GM12878 (cell line): Measurements from ENCODE around the gene ZNF526. TPM values are rescaled to one million over a fixed set of nuclear protein-coding genes. Genes with fewer than 3 reads are reported as not detected.
A peak's percentile ranks its signal among the peaks of the same experiment; 100 is the strongest.

Source experiments
- ATAC-seq: fragments of 200-7000 bp; cut with Tn5 transposase; 3 replicates; pipeline ENCODE4 v1.9.1; 2020; ENCODE audit warnings: mild to moderate bottlenecking, moderate library complexity
- BruUV-seq: library from RNA; stranded (reverse); fragments of 400-500 nt; replicated peaks from 2 replicates; lab custom pipeline; 2021; lab: Mats Ljungman, UMichigan
- CTCF ChIA-PET: fragments of 300-600 bp; sonication (Branson Sonifier 250); formaldehyde crosslinking; extraction: SDS; loops from one replicate; lab custom pipeline; 2021; ENCODE audit warnings: inconsistent platforms; lab: Yijun Ruan, JAX
- POLR2A ChIA-PET: fragments of 350-600 bp; formaldehyde crosslinking; extraction: SDS; loops from one replicate; lab custom pipeline; 2021; ENCODE audit warnings: inconsistent platforms; lab: Charles Lee
- RAD21 ChIA-PET: fragments of 300-600 bp; sonication (Branson Sonifier 250); formaldehyde crosslinking; loops from one replicate; lab custom pipeline; 2023; ENCODE audit warnings: antibody characterized with exemption; ENCODE audit not compliant: unreplicated experiment; lab: Charles Lee
- SMC1A ChIA-PET: fragments of 300-600 bp; sonication (Branson Sonifier 250); formaldehyde crosslinking; loops from one replicate; lab custom pipeline; 2023; ENCODE audit not compliant: unreplicated experiment, uncharacterized antibody; lab: Charles Lee
- DNase-seq: peaks from one replicate; pipeline ENCODE4 v3.0.0-alpha.2; 2011; ENCODE audit warnings: low read depth, low spot score
- FAIRE-seq: peaks from 3 replicates; lab custom pipeline; 2011; peaks lifted over from hg19 to GRCh38; lab: Jason Lieb, UNC
- H2AFZ ChIP-seq: 2 replicates; pipeline ENCODE4 v1.6.0; 2011; ENCODE audit warnings: low read depth, low read length, control low read depth; ENCODE audit not compliant: control insufficient read depth
- H3K27ac ChIP-seq: 2 replicates; pipeline ENCODE4 v1.5.1; 2011; ENCODE audit warnings: control low read depth; ENCODE audit not compliant: control insufficient read depth, insufficient read depth
- H3K27me3 ChIP-seq, 2 experiments: replicated peaks in 1 of 2; 2 replicates each; pipeline versions ENCODE4 v1.6.0 to v1.6.1; 2011; ENCODE audit warnings: low read length in 1 of 2; ENCODE audit not compliant: control insufficient read depth in 2 of 2, insufficient read depth in 2 of 2
- H3K36me3 ChIP-seq, 2 experiments: 2 replicates each; pipeline ENCODE4 v1.5.1; 2011; ENCODE audit warnings: low read length in 1 of 2; ENCODE audit not compliant: control insufficient read depth in 2 of 2, insufficient read depth in 2 of 2
- H3K4me1 ChIP-seq: 2 replicates; pipeline ENCODE4 v1.6.1; 2011; ENCODE audit warnings: mild to moderate bottlenecking, low read length, moderate library complexity, mixed read lengths; ENCODE audit not compliant: control insufficient read depth, insufficient read depth
- H3K4me2 ChIP-seq: 2 replicates; pipeline ENCODE4 v1.6.0; 2011; ENCODE audit warnings: control low read depth; ENCODE audit not compliant: control insufficient read depth, insufficient read depth
- H3K4me3 ChIP-seq: fragments of 200-600 bp; sonication (generic); 2 replicates; pipeline ENCODE4 v1.5.1; 2016
- H3K79me2 ChIP-seq: 2 replicates; pipeline ENCODE4 v1.6.0; 2011; ENCODE audit warnings: low read length; ENCODE audit not compliant: control insufficient read depth, insufficient read depth
- H3K9ac ChIP-seq: 2 replicates; pipeline ENCODE4 v1.8.0; 2011; ENCODE audit warnings: low read length, control low read depth, mixed read lengths; ENCODE audit not compliant: control insufficient read depth, insufficient read depth
- H3K9me3 ChIP-seq: replicated peaks from 3 replicates; pipeline ENCODE4 v1.5.1; 2011; ENCODE audit warnings: mild to moderate bottlenecking, low read length; ENCODE audit not compliant: control insufficient read depth, insufficient read depth
- H4K20me1 ChIP-seq: 2 replicates; pipeline ENCODE4 v1.6.0; 2011; ENCODE audit not compliant: control insufficient read depth, insufficient read depth
- CHD1 ChIP-seq: IDR thresholded peaks from 2 replicates; pipeline ENCODE4 v1.6.1; 2012; ENCODE audit warnings: low read depth, low read length, improper control_type of control experiment
- CREB1 ChIP-seq: IDR thresholded peaks from 2 replicates; pipeline ENCODE4 v1.6.1; 2012; ENCODE audit warnings: low read depth, mild to moderate bottlenecking, inconsistent platforms
- DPF2 ChIP-seq: fragments of 450-650 bp; IDR thresholded peaks from 2 replicates; pipeline ENCODE4 v1.6.1; 2017; ENCODE audit warnings: mild to moderate bottlenecking
- EED ChIP-seq: sonication (generic); IDR thresholded peaks from 2 replicates; pipeline ENCODE4 v1.6.1; 2016; ENCODE audit warnings: antibody characterized with exemption, low read depth
- EGR1 ChIP-seq, 2 experiments: IDR thresholded peaks; 1 replicate in 1 of 2; 2 replicates in 1 of 2; pipeline ENCODE4 v1.6.1; 2011 to 2012; ENCODE audit warnings: low read depth in 2 of 2, low read length in 2 of 2, borderline replicate concordance in 1 of 2, mild to moderate bottlenecking in 1 of 2, moderate library complexity in 1 of 2
- GATAD2B ChIP-seq: fragments of 450-650 bp; conservative IDR thresholded peaks from 2 replicates; pipeline ENCODE4 v1.6.1; 2017; ENCODE audit warnings: low read depth, mild to moderate bottlenecking, moderate library complexity
- LARP7 ChIP-seq: fragments of 450-650 bp; IDR thresholded peaks from 2 replicates; pipeline ENCODE4 v1.6.1; 2017; ENCODE audit warnings: mild to moderate bottlenecking
- MEF2A ChIP-seq: IDR thresholded peaks from 2 replicates; pipeline ENCODE4 v1.6.1; 2011; ENCODE audit warnings: low read depth, mild to moderate bottlenecking, low read length, moderate library complexity; ENCODE audit not compliant: insufficient read depth
- NR2C2 ChIP-seq: IDR thresholded peaks from 2 replicates; pipeline ENCODE4 v1.6.1; 2011; ENCODE audit warnings: borderline replicate concordance, low read depth; ENCODE audit not compliant: control insufficient read depth, insufficient read length
- POLR2AphosphoS2 ChIP-seq: IDR thresholded peaks from 2 replicates; pipeline ENCODE4 v1.6.1; 2011; ENCODE audit warnings: low read depth, mild to moderate bottlenecking, low read length, improper control_type of control experiment, moderate library complexity
- POLR2AphosphoS5 ChIP-seq: IDR thresholded peaks from 2 replicates; pipeline ENCODE4 v1.6.1; 2011; ENCODE audit warnings: mild to moderate bottlenecking, low read length, inconsistent platforms
- SMAD5 ChIP-seq: IDR thresholded peaks from 2 replicates; pipeline ENCODE4 v1.6.1; 2016; ENCODE audit warnings: antibody characterized with exemption, low read depth
- SMARCA5 ChIP-seq: fragments of 450-650 bp; IDR thresholded peaks from 2 replicates; pipeline ENCODE4 v1.6.1; 2017; ENCODE audit warnings: mild to moderate bottlenecking
- SPI1 ChIP-seq: IDR thresholded peaks from 2 replicates; pipeline ENCODE4 v1.6.1; 2011; ENCODE audit warnings: low read depth, mild to moderate bottlenecking, low read length, moderate library complexity, borderline replicate concordance; ENCODE audit not compliant: insufficient read depth
- TARDBP ChIP-seq: IDR thresholded peaks from 2 replicates; pipeline ENCODE4 v1.6.1; 2016; ENCODE audit warnings: borderline replicate concordance
- ZSCAN29 ChIP-seq: fragments of 450-650 bp; IDR thresholded peaks from 2 replicates; pipeline ENCODE4 v1.6.1; 2017; ENCODE audit warnings: mild to moderate bottlenecking, moderate library complexity
- WGBS: methylation state at CpG from one replicate; pipeline ENCODE4 v1.1.6; 2016; ENCODE audit warnings: low lambda C conversion rate; ENCODE audit not compliant: insufficient replicate concordance, insufficient coverage; ENCODE audit errors: missing lambda C conversion rate; 5-methylcytosine and 5-hydroxymethylcytosine counted together
- in situ Hi-C: fragments of 300-500 bp; cut with MboI; formaldehyde crosslinking; loops from 9 replicates; pipeline ENCODE4 v1.14.3; 2018; ENCODE audit warnings: mixed read lengths
- intact Hi-C: fragments of 100-400 bp; cut with micrococcal nuclease; formaldehyde crosslinking; loops from one replicate; pipeline ENCODE4 v1.14.2; 2022; ENCODE audit not compliant: unreplicated experiment
- polyA plus RNA-seq, 11 experiments: library from polyadenylated mRNA; depleted of rRNA in 4 of 11; unstranded in 6 of 11; stranded (reverse) in 5 of 11; fragments of >200 nt; fragmentation: Nextera tagmentation in 4 of 11; fragmentation: Illumina TruSeq in 1 of 11; extraction: Ambion mirVana in 4 of 11; extraction: Trizol in 1 of 11; gene quantifications; 1 replicate in 1 of 11; 2 replicates in 10 of 11; pipeline versions ENCODE4 v1.2.1 to v1.2.3, GENCODE V29; 2011 to 2016; ENCODE audit warnings: inconsistent platforms in 2 of 11, missing spikeins in 2 of 11, low read depth in 1 of 11
- total RNA-seq, 4 experiments: library from RNA; depleted of rRNA in 3 of 4; stranded (reverse); fragments of >200 nt in 3 of 4; fragmentation: Illumina TruSeq in 1 of 4; extraction: Trizol in 1 of 4; gene quantifications; 2 replicates each; pipeline versions ENCODE4 v1.2.1 to v1.2.3, GENCODE V29; 2013 to 2021
- TF ChIP-seq, protein P1 (sequence below): fragments of 450-650 bp; IDR thresholded peaks from 2 replicates; pipeline ENCODE4 v1.6.1; 2017; ENCODE audit warnings: antibody characterized with exemption, mild to moderate bottlenecking, moderate library complexity
- TF ChIP-seq, protein P2 (sequence below): fragments of 450-650 bp; conservative IDR thresholded peaks from 2 replicates; pipeline ENCODE4 v1.6.1; 2017; ENCODE audit warnings: mild to moderate bottlenecking, moderate library complexity

ZNF526 gene
- total and polyA plus RNA-seq, 10 of the 15 experiments (the other 5 are each of a cell fraction or from before 2014, with no cell fraction given), result 1.8 to 18.3 (median 5.5) TPM

DNA sequence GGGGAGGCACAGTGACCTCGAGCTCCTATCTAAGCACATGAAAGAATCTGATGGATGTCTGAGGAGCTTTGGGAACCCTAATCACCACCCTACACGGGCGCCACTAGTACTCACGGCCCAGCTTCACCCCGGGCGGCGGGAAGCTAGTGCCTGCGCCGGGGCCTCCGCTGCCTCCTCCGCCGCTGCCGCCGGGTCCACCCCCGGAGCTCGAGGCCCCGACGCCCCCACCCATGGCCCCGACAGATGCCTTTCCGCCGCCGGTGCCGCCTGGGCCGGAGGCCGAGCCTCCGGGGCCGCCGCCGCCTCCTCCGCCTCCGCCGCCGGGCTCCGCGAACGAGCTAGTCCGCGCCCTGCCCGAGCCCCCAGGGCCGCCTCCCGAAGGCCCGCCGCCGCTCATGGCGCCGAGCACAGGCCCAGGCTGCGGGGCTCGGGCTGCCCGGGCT lies 22.0 kb downstream of the ZNF526 start:
- CTCF ChIA-PET, result interaction anchor here (1.3 to 6.7 kb wide), 11 partner anchors 10 to 160 kb away, joined by 3 to 111 read pairs (median 5); partner anchors contain the start of gene ZNF526
- Histone ChIP-seq H3K9me3 (no peaks in the 10 kb centered on the region), H3K4me1 (peaks cover 17% of the 10 kb centered on the region), H3K36me3 (peaks cover 0 to 4% of the 10 kb centered on the region in 2 experiments; a peak in 1 of 4 replicates), H3K4me2 (peak overlapping the region; percentile 98), H3K27ac (peak overlapping the region; percentile 76), H3K4me3 (peak overlapping the region; percentile 85), H3K9ac (peak overlapping the region; percentile 96), H4K20me1 (no peaks in the 10 kb centered on the region), H3K27me3 (no peaks in the 10 kb centered on the region), H3K79me2 (peaks cover 38% of the 10 kb centered on the region), H2AFZ (no peak overlapping the region; the same call in none of the 2 replicates)
- TF ChIP-seq MEF2A (0 out of 2 replicates have a peak, but pooled peaks have one; percentile 19), SPI1 (no peak), TARDBP (no peak), SMARCA5 (peak; percentile 93; the same call in 1 of the 2 replicates), EGR1 (IDR thresholded peaks at IDR 0.05; ENCODE audit: borderline replicate concordance in 1 of 2, low read depth in 2 of 2, low read length in 2 of 2) (no peak), NR2C2 (no peak), POLR2AphosphoS2 (no peak), CHD1 (no peak), POLR2AphosphoS5 (no peak), GATAD2B (peak; percentile 87), EED (no peak), ZSCAN29 (peak; percentile 65; the same call in 1 of the 2 replicates), SMAD5 (no peak), DPF2 (0 out of 2 replicates have a peak, but pooled peaks have one; percentile 71), CREB1 (no peak), LARP7 (0 out of 2 replicates have a peak, but pooled peaks have one; percentile 93)
- TF ChIP-seq, protein P1, sequence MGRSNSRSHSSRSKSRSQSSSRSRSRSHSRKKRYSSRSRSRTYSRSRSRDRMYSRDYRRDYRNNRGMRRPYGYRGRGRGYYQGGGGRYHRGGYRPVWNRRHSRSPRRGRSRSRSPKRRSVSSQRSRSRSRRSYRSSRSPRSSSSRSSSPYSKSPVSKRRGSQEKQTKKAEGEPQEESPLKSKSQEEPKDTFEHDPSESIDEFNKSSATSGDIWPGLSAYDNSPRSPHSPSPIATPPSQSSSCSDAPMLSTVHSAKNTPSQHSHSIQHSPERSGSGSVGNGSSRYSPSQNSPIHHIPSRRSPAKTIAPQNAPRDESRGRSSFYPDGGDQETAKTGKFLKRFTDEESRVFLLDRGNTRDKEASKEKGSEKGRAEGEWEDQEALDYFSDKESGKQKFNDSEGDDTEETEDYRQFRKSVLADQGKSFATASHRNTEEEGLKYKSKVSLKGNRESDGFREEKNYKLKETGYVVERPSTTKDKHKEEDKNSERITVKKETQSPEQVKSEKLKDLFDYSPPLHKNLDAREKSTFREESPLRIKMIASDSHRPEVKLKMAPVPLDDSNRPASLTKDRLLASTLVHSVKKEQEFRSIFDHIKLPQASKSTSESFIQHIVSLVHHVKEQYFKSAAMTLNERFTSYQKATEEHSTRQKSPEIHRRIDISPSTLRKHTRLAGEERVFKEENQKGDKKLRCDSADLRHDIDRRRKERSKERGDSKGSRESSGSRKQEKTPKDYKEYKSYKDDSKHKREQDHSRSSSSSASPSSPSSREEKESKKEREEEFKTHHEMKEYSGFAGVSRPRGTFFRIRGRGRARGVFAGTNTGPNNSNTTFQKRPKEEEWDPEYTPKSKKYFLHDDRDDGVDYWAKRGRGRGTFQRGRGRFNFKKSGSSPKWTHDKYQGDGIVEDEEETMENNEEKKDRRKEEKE, result 0 out of 2 replicates have a peak, but pooled peaks have one; percentile 66
- TF ChIP-seq, protein P2, sequence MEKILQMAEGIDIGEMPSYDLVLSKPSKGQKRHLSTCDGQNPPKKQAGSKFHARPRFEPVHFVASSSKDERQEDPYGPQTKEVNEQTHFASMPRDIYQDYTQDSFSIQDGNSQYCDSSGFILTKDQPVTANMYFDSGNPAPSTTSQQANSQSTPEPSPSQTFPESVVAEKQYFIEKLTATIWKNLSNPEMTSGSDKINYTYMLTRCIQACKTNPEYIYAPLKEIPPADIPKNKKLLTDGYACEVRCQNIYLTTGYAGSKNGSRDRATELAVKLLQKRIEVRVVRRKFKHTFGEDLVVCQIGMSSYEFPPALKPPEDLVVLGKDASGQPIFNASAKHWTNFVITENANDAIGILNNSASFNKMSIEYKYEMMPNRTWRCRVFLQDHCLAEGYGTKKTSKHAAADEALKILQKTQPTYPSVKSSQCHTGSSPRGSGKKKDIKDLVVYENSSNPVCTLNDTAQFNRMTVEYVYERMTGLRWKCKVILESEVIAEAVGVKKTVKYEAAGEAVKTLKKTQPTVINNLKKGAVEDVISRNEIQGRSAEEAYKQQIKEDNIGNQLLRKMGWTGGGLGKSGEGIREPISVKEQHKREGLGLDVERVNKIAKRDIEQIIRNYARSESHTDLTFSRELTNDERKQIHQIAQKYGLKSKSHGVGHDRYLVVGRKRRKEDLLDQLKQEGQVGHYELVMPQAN, result peak; percentile 94
- no peak for FAIRE-seq
- RAD21 ChIA-PET, result interaction anchor here (0.5 to 6.0 kb wide), 17 partner anchors 21 to 283 kb away, joined by 3 to 82 read pairs (median 5); partner anchors contain the start of genes CIC, DEDD2, POU2F2 and RABAC1
- in situ Hi-C loops, result no loop called here
- SMC1A ChIA-PET, result interaction anchor here (1.1 to 6.3 kb wide), 8 partner anchors 9 to 133 kb away, joined by 3 to 70 read pairs (median 5); no protein-coding TSS in a partner anchor
- no peak for DNase-seq
- WGBS, result 1% methylated on average over 17 of the region's 49 CpGs
- intact Hi-C loops, result loop anchor here (2.0 to 5.0 kb wide), 2 partner anchors 21 to 110 kb away; partner anchors contain the start of genes POU2F2 and ZNF526
- BruUV-seq, result no TSS peak
- POLR2A ChIA-PET, result interaction anchor here (0.5 to 6.7 kb wide), 19 partner anchors 9 to 259 kb away, joined by 3 to 51 read pairs (median 6); partner anchors contain the start of genes CIC, ERF, POU2F2 and ZNF526
- no peak for ATAC-seq
